HG03575 (cell line): ENCODE results near the gene NCR1.
"Not testable (repeated sequence)": the region's sequence is repeated elsewhere in the genome, so short reads cannot be mapped to it uniquely, and the experiment has no call there.

Experiments
- ATAC-seq: cut with Tn5 transposase; IDR thresholded peaks from one replicate; pipeline ENCODE4 v1.9.1; 2021; ENCODE audit not compliant: unreplicated experiment, insufficient number of reproducible peaks, low FRiP score; ENCODE audit errors: extremely low read depth

NCR1 gene

GRCh38 chr19:54904261-54904660 is 1.7 kb upstream of the NCR1 start:
- ATAC-seq, result not testable (repeated sequence)

- ATAC-seq, result no peak
Measured at GRCh38 chr19:54905421-54905802, 536 bp upstream of the NCR1 start.

GRCh38 chr19:54906819-54907218 is 871 bp downstream of the NCR1 start:
- no peak for ATAC-seq

- ATAC-seq, result not testable (repeated sequence)
Measured at GRCh38 chr19:54907899-54908298, 2.0 kb downstream of the NCR1 start.

GRCh38 chr19:54916822-54917221 is 10.9 kb downstream of the NCR1 start:
- ATAC-seq, result no peak

- no peak for ATAC-seq
Measured at GRCh38 chr19:54918499-54918898, 12.6 kb downstream of the NCR1 start.

- ATAC-seq, result not testable (repeated sequence)
Measured at GRCh38 chr19:54919646-54920563, 14.0 kb downstream of the NCR1 start.

GRCh38 chr19:54921082-54921481 is 15.1 kb downstream of the NCR1 start:
- no peak for ATAC-seq

GRCh38 chr19:54923276-54923675 is 17.3 kb downstream of the NCR1 start:
- no peak for ATAC-seq

GRCh38 chr19:54928299-54928698 is 22.4 kb downstream of the NCR1 start:
- no peak for ATAC-seq

GRCh38 chr19:54937926-54938325 is 32.0 kb downstream of the NCR1 start:
- ATAC-seq, result no peak

- no peak for ATAC-seq
Measured at GRCh38 chr19:54938906-54939305, 33.0 kb downstream of the NCR1 start.

GRCh38 chr19:54939538-54939937 is 33.6 kb downstream of the NCR1 start:
- not testable (repeated sequence) for ATAC-seq

GRCh38 chr19:54943772-54944361 is 37.9 kb downstream of the NCR1 start:
- ATAC-seq, result not testable (repeated sequence)

GRCh38 chr19:54947381-54947780 is 41.4 kb downstream of the NCR1 start, which contains the start of gene NLRP7:
Gene NLRP7 (minus strand): TSS chr19:54947530.
- no peak for ATAC-seq

GRCh38 chr19:54949412-54949811 is 43.5 kb downstream of the NCR1 start:
- ATAC-seq, result no peak

GRCh38 chr19:54950580-54950979 is 44.6 kb downstream of the NCR1 start:
- ATAC-seq, result not testable (repeated sequence)

- no peak for ATAC-seq
Measured at GRCh38 chr19:54952591-54953344, 46.8 kb downstream of the NCR1 start.

- ATAC-seq, result not testable (repeated sequence)
Measured at GRCh38 chr19:54953345-54953713, 47.4 kb downstream of the NCR1 start.

GRCh38 chr19:54955376-54955775 is 49.4 kb downstream of the NCR1 start:
- no peak for ATAC-seq
